ACHN (cell line): ENCODE data around the gene RRP7A.
A peak's percentile ranks its signal among the peaks of the same experiment; 100 is the strongest.
"Not testable (repeated sequence)": the region's sequence is repeated elsewhere in the genome, so short reads cannot be mapped to it uniquely, and the experiment has no call there.

ENCODE experiments used
- DNase-seq: peaks from one replicate; pipeline ENCODE4 v3.0.0-alpha.2; 2015
- in situ Hi-C: cut with HindIII; loops from 2 replicates; pipeline ENCODE4 v1.10.0; 2017; ENCODE audit warnings: low sequenced_read_pairs, low pct_ligation_motif_present, low pct_unique_long_range_greater_than_20kb

The RRP7A gene

GRCh38 chr22:42539236-42539771 lies 19.7 kb upstream of the RRP7A start:
- in situ Hi-C loops, DNase-seq: not testable (repeated sequence)

GRCh38 chr22:42537199-42537831 lies 17.7 kb upstream of the RRP7A start:
- DNase-seq, in situ Hi-C loops: not testable (repeated sequence)

DNA sequence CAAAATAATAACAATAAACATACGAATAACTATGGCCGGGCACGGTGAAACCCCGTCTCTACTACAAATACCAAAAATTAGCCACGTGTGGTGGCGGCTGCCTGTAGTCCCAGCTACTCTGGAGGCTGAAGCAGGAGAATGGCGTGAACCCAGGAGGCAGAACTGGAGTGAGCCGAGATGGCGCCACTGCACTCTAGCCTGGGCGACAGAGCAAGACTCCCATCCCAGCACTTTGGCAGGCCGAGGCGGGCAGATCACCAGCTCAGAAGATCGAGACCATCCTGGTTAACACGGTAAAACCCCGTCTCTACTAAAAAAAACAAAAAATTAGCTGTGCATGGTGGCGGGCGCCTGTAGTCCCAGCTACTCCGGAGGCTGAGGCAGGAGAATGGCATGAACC lies 17.0 kb upstream of the RRP7A start:
- in situ Hi-C loops: not testable (repeated sequence)

GRCh38 chr22:42536166-42536565 lies 16.6 kb upstream of the RRP7A start:
- no peak for DNase-seq
- in situ Hi-C loops: no loop called here

More for the DNA sequence above, 17.0 kb upstream of the RRP7A start:
- not testable (repeated sequence) for DNase-seq

DNA sequence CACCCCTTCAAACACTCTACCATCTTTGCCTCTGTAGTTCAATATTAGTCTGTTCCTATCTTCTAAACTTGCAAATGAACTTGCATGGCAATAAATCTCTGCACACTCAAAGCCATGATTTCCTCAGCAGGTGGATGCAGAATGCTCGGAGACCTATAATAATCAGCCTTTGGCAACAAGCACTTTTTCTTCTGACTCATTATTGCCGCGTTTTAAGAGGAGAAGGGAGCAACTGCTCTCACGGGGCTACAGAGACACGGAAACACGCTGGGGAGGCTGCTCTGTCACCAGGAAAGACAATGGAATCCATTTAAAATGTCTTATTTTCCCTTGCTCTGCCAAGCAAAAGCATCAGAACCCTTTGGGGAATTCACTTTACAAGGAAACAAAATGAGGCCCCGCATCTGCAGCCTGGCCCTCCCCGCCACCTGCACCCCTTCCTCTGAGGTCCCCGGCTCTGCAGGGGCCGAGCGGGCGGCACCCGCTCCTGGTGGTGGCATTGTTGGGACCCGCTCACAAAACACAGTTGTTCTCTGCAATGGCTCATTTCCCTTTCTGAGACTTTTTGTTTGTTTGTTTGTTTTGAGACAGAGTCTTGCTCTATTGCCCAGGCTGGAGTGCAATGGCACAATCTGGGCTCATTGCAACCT lies 15.6 kb upstream of the RRP7A start:
- DNase-seq, in situ Hi-C loops: not testable (repeated sequence)

GRCh38 chr22:42533638-42533977 lies 14.0 kb upstream of the RRP7A start:
- DNase-seq: no peak
- in situ Hi-C loops: no loop called here

DNA sequence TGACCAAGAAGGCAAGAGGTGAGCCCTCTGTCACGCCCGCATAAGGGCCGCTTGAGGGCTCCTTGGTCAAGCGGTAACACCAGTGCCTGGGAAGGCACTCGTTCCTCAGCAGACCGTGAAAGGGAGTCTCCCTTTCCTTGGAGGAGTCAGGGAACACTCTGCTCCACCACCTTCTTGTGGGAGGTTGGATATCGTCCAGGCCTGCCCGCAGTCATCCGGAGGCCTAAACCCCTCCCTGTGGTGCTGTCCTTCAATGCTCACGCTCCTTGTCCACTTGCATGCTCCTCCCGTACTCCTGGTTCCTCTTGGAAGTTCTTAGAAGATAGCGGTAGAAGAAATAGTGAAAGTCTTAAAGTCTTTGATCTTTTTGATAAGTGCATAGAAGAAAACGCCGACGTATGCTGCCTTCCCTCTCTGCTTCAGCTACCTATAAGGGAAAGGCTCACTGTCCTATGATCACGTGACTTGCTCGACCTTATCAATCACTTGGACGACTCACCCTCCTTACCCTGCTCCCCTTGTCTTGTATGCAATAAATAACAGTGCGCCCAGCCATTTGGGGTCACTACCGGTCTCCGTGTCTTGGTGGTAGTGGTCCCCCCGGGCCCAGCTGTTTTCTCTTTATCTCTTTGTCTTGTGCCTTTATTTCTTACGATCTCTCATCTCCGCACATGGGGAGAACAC lies 11.9 kb upstream of the RRP7A start:
- in situ Hi-C loops: not testable (repeated sequence)
- peak; percentile 33 for DNase-seq

DNA sequence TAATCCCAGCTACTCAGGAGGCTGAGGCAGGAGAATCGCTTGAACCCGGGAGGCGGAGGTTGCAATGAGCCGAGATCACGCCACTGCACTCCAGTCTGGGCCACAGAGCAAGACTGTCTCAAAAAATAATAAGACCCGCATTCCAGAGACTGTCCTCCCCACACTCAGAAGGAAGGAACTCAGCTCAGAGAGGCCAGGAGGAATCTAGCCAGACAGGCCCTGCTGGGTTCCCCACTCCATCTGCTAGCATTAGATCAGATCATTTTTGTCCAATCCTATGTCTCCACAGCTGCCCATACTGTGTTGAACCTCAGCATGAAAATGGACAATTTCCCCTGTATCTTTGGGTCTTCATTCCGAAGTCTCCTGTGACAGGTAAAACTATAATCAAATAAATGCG lies 9.8 kb upstream of the RRP7A start:
- in situ Hi-C loops, DNase-seq: not testable (repeated sequence)

DNA sequence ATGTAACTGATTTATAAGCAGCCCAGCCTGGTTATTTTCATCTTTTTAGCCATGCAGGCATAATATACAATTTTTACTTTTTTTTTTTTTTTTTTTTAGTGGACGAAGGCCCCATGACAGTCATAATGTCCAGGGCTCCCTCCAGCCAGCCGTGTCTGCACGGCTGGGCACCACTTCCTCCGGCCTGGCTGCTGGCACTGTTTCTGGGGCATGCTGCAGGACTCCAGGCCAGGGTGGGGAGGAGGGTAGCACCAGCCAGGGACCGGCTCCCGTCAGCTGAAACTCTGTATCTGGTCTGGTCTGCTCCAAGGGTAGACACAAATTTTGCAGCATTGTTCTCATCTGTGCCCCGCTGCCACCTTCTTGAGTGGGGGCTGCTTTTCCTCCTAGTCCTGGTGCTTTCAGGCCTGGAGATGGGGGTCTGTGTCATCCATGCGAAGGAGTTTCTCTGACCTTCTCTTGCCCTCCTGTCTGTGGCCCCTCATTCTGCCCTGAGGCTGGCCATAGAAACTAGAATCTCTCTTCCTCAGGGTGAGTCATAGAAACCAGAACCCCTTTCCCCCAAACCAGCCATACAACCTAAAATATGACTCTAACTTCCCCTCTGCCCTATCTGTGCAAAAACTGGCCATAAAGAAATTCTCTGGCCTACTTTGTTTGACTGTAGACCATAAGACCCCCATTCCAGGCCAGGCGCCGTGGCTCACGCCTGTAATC lies 9.2 kb upstream of the RRP7A start:
- no peak for DNase-seq
- in situ Hi-C loops: no loop called here

- no peak for DNase-seq
- in situ Hi-C loops: no loop called here
Measured at GRCh38 chr22:42522546-42522945, 3.0 kb upstream of the RRP7A start.

DNA sequence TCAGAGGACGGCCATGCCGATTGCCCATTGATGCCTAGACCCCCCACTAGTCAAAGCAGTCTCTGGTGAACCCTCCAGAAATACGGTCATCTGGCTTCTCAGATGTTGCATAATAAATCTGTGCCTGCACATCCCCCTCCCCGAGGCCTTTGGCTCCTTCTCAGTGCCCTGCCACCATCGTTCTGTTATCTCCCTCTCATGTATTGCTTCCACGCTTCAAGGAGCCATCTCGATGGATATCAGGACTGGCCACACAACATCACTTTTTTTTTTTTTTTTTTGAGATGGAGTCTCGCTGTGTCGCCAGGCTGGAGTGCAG lies 1.6 kb upstream of the RRP7A start:
- no peak for DNase-seq
- in situ Hi-C loops: no loop called here

DNA sequence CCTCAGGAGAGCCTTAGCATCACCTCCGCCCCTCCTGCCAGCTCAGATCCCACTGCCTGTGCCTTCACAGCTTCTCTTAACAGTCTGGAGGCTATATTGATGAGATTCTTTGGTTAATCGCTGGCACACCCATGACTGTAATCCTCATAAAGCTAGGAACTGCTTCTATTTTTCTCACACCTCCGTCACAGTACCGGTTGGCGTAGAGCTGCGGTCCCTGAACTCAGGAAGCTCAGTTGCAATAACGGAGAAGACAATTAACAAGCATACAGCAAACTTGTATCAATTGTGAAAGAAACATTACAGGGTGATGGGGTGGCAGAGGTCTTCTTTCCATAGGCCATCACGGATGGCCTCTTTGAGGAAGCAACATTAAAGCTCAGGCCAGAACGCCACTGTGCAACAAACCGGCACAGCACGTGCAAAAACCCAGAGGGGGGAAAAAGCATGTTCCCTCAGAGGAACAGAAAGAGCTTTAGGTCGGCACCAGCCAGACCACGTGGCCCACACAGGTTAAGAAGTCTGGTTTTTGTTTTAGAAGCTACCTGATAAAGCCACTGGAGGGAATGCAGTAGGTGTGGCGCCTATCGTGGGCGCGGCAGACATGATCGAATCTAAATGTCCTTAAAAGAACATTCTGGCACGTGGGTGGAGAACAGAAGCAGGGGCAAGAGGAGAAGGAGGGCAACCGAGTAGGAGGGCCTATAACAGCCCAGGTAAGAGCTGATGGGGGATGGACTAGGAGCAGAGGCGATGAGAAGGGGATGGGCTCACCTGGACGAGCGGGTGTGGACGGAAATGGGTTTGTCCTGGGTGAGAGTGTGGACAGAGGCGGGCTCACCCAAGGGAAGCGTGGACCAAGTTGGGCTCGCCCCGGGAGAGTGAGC lies 715 bp downstream of the RRP7A start:
- DNase-seq, in situ Hi-C loops: not testable (repeated sequence)

DNA sequence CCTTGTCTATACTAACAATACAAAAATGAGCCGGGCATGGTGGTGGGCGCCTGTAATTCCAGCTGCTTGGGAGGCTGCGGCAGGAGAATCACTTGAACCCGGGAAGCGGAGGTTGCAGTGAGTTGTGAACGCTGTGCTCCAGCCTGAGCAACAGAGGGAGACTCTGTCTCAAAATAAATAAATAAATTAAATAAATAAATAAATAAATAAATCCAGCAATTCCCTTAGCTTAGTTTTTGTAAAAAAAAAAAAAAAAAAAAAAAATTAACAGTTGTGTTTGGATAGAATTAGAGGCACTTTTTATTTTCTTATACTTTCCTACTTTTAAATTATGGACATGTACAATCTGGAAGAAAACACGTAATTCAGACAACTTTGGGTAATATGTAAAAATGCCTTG lies 2.5 kb downstream of the RRP7A start:
- in situ Hi-C loops, DNase-seq: not testable (repeated sequence)

DNA sequence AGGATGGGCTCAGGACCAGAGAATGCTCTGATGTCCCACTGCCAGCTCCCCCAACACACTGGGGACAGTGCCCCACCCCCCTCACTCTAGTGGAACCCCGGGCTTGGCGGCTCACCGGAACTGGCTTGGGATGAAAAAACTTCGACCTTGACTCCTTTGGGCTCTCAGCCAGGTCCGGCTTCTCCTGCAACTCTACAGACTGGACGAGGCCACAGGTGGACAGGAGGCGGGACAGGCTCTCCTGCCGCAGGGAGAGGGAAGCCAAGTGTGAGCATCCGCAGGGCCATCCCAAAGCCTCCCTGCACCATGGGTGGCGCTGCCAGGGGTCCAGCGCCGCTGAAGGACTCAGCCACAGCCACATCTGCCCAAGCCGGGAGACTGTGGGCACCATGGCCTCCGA lies 3.7 kb downstream of the RRP7A start:
- in situ Hi-C loops: no loop called here
- no peak for DNase-seq

- in situ Hi-C loops, DNase-seq: not testable (repeated sequence)
Measured at GRCh38 chr22:42515304-42515703, 4.3 kb downstream of the RRP7A start.

- in situ Hi-C loops, DNase-seq: not testable (repeated sequence)
Measured at GRCh38 chr22:42514331-42514730, 5.3 kb downstream of the RRP7A start.

DNA sequence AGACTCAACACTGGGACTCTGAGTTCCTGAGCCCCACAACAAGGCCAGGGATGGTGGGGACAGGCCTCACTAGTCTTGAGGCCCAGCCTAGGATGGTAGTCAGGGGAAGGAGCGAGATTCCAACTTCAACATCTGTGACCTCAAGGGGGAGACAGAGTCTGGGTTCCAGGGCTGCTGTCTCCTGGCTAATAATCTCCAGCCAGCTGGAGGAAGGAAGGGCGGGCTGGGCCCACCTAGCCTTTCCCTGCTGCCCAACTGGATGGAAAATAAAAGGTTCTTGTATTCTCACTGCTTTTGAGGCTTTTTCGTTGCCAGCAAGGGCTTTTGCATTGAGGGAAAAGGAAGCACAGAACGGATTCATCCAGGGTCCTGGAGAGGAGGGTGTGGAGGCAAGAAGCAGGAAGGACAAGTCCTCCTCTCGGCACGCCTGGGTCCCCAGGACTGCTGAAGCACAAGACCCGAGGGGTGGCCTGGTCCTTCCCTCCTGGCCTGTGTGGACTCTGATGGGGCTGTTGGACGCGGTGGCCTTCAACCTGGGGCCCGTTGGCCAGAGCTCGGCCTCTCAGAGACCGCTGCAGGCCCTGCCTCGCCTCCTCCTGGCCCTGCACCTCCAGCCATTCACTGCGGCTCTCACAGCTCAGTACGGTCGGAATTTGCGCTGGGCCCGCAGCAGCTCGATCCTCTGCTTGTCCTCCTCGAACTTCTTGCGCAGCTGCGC lies 7.2 kb downstream of the RRP7A start:
- in situ Hi-C loops: not testable (repeated sequence)
- DNase-seq: peak; percentile 44
